C4-2B (cell line): ENCODE data around the gene ZBTB45.

Source experiments
- ZFX ChIP-seq: fragments of 450-650 bp; IDR thresholded peaks from 2 replicates; pipeline ENCODE4 v1.6.1; 2017
- TF ChIP-seq, protein P1 (sequence below): fragments of 450-650 bp; conservative IDR thresholded peaks from 2 replicates; pipeline ENCODE4 v1.5.1; 2017; ENCODE audit warnings: mild to moderate bottlenecking

DNA sequence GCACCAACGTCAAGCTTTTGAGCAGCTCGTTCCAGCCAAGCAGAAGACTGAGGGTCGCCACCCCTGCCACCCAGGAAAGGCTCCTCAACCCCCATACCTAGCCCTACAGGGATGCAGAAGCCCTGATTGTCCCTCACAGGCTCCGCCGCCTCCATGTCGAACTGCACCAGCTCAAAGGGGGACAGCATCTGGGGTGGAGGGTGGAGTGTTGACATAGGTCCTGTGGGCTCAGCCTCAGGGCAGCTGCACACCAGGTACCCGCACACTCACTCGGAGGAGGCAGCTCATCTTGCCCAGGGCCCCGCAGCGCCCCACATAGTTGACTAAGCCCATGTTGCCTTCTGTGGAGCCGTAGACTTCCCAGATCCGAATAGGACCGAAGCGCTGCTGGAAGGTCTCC lies 19.4 kb downstream of the ZBTB45 start:
- TF ChIP-seq, protein P1, sequence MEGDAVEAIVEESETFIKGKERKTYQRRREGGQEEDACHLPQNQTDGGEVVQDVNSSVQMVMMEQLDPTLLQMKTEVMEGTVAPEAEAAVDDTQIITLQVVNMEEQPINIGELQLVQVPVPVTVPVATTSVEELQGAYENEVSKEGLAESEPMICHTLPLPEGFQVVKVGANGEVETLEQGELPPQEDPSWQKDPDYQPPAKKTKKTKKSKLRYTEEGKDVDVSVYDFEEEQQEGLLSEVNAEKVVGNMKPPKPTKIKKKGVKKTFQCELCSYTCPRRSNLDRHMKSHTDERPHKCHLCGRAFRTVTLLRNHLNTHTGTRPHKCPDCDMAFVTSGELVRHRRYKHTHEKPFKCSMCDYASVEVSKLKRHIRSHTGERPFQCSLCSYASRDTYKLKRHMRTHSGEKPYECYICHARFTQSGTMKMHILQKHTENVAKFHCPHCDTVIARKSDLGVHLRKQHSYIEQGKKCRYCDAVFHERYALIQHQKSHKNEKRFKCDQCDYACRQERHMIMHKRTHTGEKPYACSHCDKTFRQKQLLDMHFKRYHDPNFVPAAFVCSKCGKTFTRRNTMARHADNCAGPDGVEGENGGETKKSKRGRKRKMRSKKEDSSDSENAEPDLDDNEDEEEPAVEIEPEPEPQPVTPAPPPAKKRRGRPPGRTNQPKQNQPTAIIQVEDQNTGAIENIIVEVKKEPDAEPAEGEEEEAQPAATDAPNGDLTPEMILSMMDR = no peak
- TF ChIP-seq ZFX = no peak
